RWPE1 (cell line): ENCODE results near the gene DNAH9.
A peak's percentile ranks its signal among the peaks of the same experiment; 100 is the strongest.
"Not testable (repeated sequence)": the region's sequence is repeated elsewhere in the genome, so short reads cannot be mapped to it uniquely, and the experiment has no call there.

Experiments
- CTCF ChIA-PET: fragments of 350-600 bp; sonication (Branson Sonifier 250); formaldehyde crosslinking; extraction: SDS; loops from one replicate; lab custom pipeline; 2021; lab: Yijun Ruan, JAX
- POLR2A ChIA-PET: fragments of 400-600 bp; formaldehyde crosslinking; extraction: SDS; loops from one replicate; lab custom pipeline; 2020; ENCODE audit warnings: antibody characterized with exemption; ENCODE audit not compliant: low non-redundant PET; lab: Yijun Ruan, JAX
- DNase-seq: peaks from one replicate; pipeline ENCODE4 v3.0.0; 2012; ENCODE audit warnings: low spot score
- H3K27ac ChIP-seq: fragments of 450-650 bp; 2 replicates; pipeline ENCODE4 v1.5.1; 2017
- TF ChIP-seq, protein P1 (sequence below): fragments of 450-650 bp; conservative IDR thresholded peaks from 2 replicates; pipeline ENCODE4 v1.5.1; 2017; ENCODE audit warnings: low read depth, mild to moderate bottlenecking

DNAH9 gene

DNA sequence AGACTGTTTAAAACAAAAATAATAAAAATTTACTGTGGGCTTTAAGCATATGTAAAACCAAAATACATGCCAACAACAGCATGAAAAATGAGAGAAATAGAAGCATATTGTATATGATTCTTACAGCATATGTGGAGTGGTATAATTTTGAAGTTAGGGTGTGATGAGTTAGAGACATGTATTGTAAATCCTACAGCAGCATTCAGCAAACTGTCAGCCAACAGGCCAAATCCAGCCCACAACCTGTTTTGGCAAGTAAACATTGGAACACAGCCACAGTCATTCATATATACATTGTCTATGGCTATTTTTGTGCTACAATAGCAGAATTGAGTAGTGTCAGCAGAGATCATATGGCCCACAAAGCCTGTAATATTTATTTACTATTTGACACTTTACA lies 356.7 kb downstream of the DNAH9 start:
- no peak for DNase-seq
- TF ChIP-seq, protein P1, sequence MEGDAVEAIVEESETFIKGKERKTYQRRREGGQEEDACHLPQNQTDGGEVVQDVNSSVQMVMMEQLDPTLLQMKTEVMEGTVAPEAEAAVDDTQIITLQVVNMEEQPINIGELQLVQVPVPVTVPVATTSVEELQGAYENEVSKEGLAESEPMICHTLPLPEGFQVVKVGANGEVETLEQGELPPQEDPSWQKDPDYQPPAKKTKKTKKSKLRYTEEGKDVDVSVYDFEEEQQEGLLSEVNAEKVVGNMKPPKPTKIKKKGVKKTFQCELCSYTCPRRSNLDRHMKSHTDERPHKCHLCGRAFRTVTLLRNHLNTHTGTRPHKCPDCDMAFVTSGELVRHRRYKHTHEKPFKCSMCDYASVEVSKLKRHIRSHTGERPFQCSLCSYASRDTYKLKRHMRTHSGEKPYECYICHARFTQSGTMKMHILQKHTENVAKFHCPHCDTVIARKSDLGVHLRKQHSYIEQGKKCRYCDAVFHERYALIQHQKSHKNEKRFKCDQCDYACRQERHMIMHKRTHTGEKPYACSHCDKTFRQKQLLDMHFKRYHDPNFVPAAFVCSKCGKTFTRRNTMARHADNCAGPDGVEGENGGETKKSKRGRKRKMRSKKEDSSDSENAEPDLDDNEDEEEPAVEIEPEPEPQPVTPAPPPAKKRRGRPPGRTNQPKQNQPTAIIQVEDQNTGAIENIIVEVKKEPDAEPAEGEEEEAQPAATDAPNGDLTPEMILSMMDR = no peak
- no peak overlapping the region for H3K27ac ChIP-seq
- CTCF ChIA-PET = no interaction called here
- POLR2A ChIA-PET = no interaction called here

DNA sequence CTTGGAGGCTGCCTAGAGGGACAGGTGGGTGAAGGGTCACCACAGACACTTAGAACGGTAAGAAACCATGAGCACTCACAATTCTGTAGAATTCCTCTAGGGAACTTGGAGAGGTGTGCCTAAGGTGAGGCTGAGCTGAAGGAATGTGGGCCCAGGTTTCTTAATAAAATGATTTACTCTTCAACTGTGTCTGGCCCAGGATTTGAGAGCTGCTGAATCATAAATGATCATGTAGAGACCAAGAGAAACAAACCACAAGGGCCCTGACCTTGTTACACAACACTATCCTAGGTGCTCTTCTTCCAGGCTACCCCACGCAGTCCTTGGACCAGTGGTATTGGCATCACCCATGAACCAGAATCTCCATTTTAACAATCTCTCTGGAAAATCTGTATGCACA lies 371.3 kb downstream of the DNAH9 start:
- DNase-seq = peak; percentile 24
- ChIA-PET CTCF (no interaction called here), POLR2A (no interaction called here)
- TF ChIP-seq, protein P1 = no peak
- peak overlapping the region; percentile 45 for H3K27ac ChIP-seq

DNA sequence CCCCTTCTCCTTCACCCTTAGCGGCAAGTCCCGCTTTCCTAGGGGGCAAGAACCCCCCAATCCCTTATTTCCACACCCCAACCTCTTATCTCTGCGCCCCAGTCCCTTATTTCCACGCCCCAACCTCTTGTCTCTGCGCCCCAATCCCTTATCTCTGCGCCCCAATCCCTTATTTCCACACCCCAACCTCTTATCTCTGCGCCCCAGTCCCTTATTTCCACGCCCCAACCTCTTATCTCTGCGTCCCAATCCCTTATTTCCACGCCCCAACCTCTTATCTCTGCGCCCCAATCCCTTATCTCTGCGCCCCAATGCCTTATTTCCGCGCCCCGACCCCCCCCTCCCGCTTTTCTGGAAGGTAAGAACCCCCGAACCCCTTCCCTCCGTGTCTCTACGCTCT lies 374.5 kb downstream of the DNAH9 start:
- DNase-seq, CTCF ChIA-PET, H3K27ac ChIP-seq, POLR2A ChIA-PET: not testable (repeated sequence)

DNA sequence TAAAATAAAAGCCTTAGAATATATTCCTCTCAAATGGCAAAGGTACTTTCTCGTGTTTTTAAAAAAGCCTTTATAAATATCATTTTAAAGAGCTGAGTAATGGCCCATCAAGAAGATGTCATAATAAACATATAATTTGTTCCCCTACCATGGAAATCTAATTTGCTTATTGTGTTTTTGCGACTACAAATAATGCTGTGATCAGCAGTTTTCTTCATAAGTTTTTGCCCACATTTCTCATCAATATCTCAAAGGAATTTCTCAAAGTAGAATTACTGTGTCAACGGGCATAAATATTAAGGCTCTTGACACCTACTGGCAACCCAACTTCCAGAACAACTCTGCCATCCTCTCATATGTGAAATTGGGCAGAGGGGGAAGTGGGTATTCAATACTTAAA lies 381.5 kb downstream of the DNAH9 start:
- POLR2A ChIA-PET = no interaction called here
- TF ChIP-seq, protein P1 = no peak
- CTCF ChIA-PET = interaction anchor here (0.6 kb wide), 1 partner anchor 15 kb away, joined by 3 read pairs; no protein-coding TSS in a partner anchor
- no peak overlapping the region for H3K27ac ChIP-seq
- no peak for DNase-seq

DNA sequence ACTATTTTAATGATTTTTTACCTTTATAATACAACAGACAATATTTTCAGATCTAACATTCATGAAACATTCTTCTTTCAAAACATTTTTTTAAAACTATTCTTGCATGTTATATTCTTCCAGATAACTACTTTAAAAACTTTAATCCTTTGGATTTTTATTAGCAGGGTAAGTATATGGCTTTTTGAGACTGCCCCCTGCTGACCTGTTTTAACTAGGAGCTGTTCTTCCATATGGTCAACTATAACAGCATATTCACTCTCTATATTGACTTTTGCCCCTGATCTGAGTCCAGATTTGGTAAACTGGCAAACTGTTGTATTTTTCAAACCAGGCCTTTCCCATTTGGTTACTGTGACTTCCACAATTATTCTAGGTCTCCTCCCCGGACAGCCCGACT lies 382.5 kb downstream of the DNAH9 start:
- TF ChIP-seq, protein P1 = peak; percentile 17; the same call in 1 of the 2 replicates
- DNase-seq = no peak
- H3K27ac ChIP-seq = no peak overlapping the region
- POLR2A ChIA-PET = interaction anchor here (0.5 kb wide), 1 partner anchor 17 kb away, joined by 15 read pairs; the partner anchor contains the start of gene ZNF18
- CTCF ChIA-PET = interaction anchor here (0.6 to 0.8 kb wide), 4 partner anchors 11 to 1351 kb away, joined by 3 to 4 read pairs (median 4); no protein-coding TSS in a partner anchor

DNA sequence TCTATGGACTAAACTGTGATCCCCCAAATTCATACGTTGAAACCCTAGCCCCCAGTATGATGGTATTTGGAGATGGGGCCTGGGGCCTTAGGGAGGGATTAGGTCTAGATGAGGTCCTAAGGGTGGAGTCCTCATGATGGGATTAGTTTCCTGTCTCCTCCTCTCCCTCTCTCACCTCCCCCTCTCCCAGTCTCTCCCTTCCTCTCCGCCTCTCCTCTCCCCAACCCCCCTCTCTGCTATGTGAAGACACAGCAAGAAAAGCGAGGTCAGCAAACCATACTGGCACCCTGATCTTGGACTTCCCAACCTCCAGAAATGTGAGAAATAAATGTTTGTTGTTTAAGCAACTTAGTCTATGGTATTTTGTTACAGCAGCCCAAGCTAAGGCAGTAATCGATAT lies 383.6 kb downstream of the DNAH9 start:
- DNase-seq = no peak
- no peak overlapping the region for H3K27ac ChIP-seq
- POLR2A ChIA-PET = interaction anchor here (1.1 kb wide), 1 partner anchor 15 kb away, joined by 3 read pairs; no protein-coding TSS in a partner anchor
- CTCF ChIA-PET = interaction anchor here (0.6 to 0.7 kb wide), 2 partner anchors 82 to 83 kb away, joined by 3 read pairs; no protein-coding TSS in a partner anchor
- TF ChIP-seq, protein P1 = no peak

DNA sequence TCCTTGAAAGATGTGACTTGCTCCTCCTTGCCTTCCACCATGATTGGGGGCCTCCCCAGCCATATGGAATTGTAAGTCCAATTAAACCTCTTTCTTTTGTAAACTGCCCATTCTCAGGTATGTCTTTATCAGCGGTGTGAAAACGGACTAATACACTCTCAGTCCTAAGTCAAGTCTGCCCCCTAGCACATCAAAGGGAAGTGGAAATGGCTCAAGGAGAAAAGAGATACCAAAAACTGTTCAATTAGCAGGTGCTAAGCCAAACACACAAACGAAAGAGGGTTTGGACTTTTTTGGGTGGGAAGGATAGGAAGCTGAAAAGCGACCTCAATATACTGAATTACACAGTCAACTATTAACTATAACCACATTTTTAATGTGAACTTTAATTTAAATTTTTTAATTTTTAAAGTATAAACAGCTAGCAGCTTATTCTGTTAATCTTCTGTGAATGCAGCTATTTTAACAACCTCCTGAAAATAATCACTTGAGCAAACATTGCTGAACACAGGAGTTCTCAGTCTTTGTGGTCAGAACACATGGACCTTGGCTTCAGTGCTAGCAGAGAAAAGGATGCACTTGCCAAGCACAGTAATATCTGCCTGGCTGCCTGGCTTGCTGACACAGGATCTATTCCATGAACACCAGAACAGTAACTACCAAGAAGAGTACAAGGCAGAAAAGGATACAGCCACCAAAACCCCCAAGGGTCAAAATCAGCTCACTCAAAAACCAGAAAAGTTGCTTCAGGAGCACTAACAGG lies 388.1 kb downstream of the DNAH9 start:
- ChIA-PET CTCF (interaction anchor here (0.8 to 1.0 kb wide), 2 partner anchors 51 to 84 kb away, joined by 3 read pairs; no protein-coding TSS in a partner anchor), POLR2A (no interaction called here)
- no peak for DNase-seq
- H3K27ac ChIP-seq = no peak overlapping the region
- TF ChIP-seq, protein P1 = no peak
